OCI-LY7 (cell line): Measurements from ENCODE around the gene PHF21B.

ENCODE experiments used
- EZH2phosphoT487 ChIP-seq: fragments of 200-600 bp; sonication (generic); IDR thresholded peaks from 2 replicates; pipeline ENCODE4 v1.6.1; 2018; ENCODE audit warnings: low read depth, borderline replicate concordance, mild to moderate bottlenecking, mixed run types, antibody characterized with exemption, low read length, moderate library complexity, mixed read lengths
- TF ChIP-seq, protein P1 (sequence below): fragments of 200-600 bp; sonication (generic); conservative IDR thresholded peaks from 2 replicates; pipeline ENCODE4 v1.5.1; 2014; ENCODE audit warnings: mild to moderate bottlenecking, antibody characterized with exemption, low read length, moderate library complexity, mixed read lengths

DNA sequence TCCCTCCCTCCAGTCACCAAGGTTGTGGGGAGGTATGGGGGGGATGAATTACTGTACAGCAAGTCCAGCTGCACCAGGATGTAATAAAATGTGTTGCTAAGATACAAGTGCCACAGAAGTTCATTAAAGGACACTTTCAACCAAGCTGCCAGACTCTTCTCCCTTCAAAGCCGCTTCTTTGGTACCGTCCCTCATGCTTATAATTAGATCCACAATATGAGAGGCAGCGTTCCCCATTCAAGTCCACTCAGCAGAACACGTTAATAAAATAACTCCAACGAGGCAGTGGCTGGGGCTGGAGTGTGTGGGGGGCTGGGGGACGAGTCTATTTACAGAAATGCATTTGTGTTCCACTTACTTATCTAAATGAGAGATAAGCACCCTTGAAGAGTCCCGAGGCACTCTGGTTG is 14.7 kb downstream of the PHF21B start:
- TF ChIP-seq, protein P1, sequence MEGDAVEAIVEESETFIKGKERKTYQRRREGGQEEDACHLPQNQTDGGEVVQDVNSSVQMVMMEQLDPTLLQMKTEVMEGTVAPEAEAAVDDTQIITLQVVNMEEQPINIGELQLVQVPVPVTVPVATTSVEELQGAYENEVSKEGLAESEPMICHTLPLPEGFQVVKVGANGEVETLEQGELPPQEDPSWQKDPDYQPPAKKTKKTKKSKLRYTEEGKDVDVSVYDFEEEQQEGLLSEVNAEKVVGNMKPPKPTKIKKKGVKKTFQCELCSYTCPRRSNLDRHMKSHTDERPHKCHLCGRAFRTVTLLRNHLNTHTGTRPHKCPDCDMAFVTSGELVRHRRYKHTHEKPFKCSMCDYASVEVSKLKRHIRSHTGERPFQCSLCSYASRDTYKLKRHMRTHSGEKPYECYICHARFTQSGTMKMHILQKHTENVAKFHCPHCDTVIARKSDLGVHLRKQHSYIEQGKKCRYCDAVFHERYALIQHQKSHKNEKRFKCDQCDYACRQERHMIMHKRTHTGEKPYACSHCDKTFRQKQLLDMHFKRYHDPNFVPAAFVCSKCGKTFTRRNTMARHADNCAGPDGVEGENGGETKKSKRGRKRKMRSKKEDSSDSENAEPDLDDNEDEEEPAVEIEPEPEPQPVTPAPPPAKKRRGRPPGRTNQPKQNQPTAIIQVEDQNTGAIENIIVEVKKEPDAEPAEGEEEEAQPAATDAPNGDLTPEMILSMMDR: no peak
- no peak for TF ChIP-seq EZH2phosphoT487
